ENCODE measurements around the gene COL2A1.
A peak's percentile ranks its signal among the peaks of the same experiment; 100 is the strongest.

The COL2A1 gene

GRCh38 chr12:48030173-48030650 is 25.9 kb upstream of the COL2A1 start:
- DNase-seq (ENCODE audit: low read depth): no peak

DNA sequence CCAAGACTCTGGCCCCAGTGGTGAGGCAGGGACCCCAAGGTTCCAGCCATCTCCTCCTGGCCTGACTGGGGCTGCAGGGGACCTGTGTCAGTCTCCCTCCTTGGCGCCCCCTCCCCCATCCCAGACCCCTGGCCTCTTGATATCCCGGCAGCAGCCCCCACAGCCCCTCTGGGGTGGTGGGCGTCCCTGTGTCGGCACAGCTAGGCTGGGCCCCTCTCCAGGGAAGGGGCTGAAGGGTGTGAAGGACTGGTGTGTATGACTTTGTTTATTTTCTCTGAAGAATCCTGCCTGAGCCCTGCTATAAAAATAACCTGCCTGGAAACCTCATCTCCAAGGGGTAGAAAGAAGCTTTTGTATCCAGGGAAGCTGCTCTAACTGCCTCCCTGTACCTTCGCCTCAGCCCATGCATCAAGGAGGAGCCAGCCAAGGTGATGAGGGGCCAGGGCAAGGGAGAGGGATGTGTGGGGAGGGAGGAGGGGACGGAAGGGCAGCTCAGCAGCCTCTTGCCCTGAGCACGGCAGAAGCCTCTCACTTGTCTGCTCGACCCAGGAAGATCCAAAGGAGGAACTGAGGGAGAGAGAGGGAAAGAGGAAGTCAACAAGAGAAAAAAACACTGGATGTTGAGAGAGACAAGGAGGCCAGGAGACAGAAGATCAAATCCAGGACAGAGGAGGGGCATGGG is 25.4 kb upstream of the COL2A1 start:
- no peak for DNase-seq (ENCODE audit: low read depth)

DNA sequence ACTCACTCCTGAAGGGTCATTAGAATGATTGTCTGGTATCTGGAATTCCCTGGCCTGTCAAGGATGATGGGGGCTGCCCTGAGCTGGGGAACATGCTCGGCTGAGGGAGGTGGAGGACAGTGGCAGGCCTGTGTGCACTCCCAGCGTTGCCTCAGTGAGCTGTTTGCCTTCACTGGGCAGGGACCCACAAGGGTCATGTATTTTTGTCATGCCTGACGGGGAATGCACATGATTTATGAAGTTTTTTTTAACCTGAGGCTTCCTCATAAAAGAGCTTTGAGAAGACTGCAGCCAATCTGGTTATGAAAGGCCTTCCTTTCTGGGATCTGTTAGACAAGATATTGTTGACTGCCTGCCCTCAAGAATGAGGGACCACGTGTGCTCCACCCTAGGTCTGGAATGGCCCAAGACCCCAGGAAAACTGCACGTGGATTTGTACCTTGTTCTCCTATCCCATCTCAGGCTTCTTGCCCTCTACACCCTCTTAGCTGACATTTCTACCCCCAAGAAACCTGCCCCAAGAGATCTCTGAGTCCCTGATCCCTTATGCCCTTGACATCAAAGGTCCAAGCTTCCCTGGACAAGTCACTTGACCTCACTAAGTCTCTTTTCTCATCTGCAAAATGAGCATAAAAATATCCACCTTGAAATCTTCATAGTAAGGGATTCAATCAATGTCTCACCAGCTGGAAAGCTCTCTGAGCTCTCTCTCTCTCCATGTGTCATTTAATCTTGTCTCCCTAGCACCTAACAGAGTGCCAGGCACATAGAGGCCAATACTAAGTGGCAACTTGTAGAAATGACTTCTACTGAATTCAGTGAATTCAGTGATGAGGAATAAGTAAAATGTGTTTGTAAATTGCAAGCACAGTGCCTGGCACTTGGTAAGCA is 24.5 kb upstream of the COL2A1 start:
- DNase-seq (ENCODE audit: low read depth): no peak

GRCh38 chr12:48027183-48028002 is 23.1 kb upstream of the COL2A1 start:
- no peak for DNase-seq (ENCODE audit: low read depth)

- no peak for DNase-seq (ENCODE audit: low read depth)
Observed at GRCh38 chr12:48026060-48026827, 22.0 kb upstream of the COL2A1 start.

- DNase-seq (ENCODE audit: low read depth): no peak
Observed at GRCh38 chr12:48025281-48025680, 21.0 kb upstream of the COL2A1 start.

DNA sequence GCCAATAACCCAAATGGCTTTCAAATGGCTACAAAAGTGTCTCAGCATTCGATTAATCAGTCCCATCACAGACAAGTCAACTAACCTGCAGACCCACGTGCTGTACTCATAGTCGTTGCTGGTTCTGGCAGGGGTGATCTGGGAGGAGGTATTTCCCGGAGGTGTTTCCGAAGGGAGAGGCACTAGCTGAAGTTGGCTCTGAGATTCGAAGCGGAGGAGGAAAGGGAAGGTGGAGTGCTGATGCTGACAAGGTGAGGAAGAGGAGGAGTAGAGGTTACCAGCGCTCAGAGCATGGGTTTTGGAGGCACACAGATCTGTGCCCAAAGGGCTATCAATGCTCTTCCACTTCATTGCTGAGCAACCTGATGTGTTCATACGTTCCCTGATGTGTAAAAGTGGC is 20.5 kb upstream of the COL2A1 start:
- no peak for DNase-seq (ENCODE audit: low read depth)

- DNase-seq (ENCODE audit: low read depth): no peak
Observed at GRCh38 chr12:48023386-48023785, 19.1 kb upstream of the COL2A1 start.

DNA sequence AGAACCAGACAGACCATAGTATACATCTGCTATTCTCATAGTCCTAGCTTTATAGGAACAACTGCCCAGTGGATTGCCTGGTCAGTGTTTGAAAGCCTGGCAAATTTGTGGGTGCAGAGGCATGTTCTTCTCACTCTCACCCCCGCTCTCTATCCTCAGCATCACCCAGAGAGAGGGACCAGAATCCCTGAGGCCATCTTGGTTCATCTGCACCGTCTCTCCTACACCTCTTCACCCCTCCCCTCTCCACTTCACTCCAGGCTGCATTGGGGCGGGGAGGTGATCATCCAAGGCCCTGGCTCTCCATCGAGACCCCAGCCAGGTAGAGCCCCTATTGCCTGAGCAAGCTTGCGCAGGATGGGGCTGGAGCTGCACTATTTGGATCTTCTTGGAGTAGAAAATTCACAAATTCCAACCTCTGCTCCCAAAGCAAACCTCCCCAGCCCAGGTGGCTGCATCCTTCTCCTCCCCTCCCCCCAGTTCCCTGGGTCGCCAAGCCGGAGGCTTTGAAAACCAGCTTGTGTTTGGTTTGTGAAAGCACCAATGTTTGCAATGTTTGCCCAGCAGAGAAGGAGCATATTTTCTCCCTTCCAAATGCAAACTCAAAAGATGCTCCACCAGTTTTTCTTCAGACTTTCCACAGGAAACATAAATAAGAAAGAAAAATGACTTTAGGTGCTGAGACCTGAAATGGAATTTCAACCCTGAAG is 18.6 kb upstream of the COL2A1 start:
- DNase-seq (ENCODE audit: low read depth): no peak

DNA sequence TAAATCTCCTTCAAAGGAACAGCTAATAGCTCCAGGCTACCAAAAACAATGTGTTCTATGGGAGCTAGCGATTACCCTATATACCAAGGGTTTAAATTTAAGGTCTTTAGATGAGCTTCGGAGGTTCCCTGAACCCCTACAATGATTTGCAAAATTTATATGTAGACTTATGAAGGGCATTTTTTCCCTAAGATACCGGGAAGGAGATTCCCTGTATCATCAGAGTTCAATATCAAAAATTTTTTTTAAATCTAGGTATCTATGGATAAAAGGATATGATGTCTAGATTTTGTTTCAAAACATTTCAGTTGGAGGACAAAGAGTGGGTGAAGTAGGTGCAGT is 17.9 kb upstream of the COL2A1 start:
- no peak for DNase-seq (ENCODE audit: low read depth)

DNA sequence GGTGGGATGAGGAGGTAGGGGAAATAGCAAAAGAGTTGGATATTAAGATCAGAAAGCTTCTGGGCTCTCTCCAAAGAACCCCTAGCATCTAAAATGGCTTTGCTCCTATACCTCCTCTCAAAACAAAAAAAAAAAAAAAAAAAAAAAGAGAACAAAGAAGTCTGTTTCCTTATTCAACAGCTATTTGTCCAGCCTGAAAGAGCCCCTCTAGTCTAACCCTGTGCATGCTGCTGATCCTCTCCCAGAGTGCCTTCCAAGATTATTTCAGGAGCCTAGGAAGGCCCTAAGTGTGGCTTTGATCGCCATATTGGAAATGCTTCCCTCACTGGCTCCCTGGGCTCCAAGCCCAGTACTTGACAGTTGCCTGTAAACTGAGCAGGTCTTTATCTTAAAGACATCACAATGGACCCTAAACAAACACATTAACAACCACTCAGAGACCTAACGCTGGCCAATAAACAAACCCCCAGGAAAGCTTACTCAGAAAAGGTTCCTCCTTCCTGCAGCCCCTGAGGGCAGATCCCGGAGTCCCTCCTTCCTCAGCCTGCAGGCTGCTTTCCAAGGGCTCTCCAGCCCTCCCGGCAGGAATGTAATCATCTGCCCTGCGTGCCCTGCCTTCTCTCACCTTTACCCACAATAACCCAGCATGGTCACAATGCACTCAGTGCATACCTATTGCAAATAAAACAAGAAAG is 17.4 kb upstream of the COL2A1 start:
- DNase-seq (ENCODE audit: low read depth): peak; percentile 62

GRCh38 chr12:48019639-48020265 is 15.5 kb upstream of the COL2A1 start:
- DNase-seq (ENCODE audit: low read depth): no peak

GRCh38 chr12:48018618-48018995 is 14.3 kb upstream of the COL2A1 start:
- no peak for DNase-seq (ENCODE audit: low read depth)

DNA sequence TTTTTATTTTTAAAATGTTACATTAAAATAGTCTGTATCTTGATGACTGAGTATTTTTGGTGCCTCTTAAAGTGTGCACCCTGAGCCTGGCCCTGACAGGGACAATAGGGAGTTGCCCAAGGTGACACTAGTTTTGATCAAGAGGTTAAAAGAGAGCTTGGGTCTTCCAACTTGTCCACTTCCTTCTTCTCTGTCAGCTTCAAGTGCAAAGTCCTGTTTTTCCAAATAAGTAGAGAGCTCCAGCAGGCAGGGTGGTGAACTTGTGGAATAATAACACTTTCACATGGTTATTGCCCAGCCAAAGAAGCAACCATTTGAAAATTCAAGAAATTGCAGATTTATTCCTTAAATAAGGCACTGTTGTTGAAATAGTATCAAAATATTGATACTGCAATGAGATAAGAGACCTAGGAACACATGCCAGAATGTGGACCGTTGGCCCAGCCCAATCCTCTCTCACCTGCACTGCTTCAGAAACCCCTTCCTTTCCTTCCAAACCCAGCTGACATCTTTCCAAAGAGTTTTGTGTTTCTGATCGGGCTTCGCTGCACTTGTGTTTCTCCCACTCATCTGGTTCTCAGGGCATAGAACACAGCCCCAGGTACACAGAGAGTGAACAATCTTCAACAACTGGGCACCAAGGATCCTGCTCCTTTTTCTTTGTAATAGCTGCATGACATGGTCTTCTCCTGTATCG is 13.8 kb upstream of the COL2A1 start:
- no peak for DNase-seq (ENCODE audit: low read depth)

DNA sequence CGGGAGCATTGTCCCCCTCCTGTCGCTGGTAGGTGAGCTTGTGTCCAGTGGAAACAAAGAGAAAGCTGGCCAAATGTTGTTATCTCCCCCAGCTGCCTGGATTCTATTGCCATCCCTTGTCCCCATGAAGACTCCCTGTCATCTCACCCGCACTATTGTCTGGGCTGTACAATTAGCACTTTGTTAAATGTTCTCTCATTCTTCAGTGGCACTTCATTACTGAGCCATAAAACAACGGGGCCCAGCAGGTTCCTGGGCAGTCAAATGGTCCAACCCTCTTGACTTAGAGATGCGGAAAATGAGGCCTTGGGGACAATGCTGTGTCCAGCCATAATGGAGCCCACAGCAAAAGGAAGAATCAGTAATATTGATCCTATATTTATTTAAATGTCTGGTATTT is 13.2 kb upstream of the COL2A1 start:
- DNase-seq (ENCODE audit: low read depth): no peak

DNA sequence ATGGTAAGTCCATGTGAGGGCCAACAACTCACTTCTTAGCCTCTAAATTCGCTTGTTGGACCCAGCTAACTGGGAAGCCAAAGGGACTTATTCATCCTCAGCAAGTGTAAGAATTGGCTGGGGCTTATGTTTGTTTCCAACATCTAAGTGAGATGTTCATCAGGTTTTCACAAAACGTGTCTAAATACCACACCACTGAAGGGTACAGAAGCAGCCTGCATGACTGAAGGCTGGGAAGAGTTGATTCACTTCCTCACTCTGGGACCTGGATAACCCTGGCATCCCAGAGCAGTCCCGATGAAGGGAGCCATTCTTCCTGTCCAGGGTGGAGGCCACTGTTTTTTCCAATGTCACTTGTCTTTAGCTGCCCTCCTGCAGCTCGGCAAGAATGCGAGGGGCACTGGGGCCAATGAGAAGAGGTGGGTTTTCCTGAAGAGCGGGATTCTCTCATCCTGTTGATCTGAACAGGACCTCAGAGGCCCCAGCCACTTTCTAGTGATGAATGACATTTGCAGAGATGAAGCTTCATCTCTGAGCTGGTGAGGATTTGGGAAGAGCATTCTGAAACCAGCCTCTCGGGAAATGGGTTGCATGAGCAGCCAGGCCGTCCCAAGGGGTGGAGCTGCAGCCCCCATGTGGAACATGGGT is 12.2 kb upstream of the COL2A1 start:
- DNase-seq (ENCODE audit: low read depth): no peak

DNA sequence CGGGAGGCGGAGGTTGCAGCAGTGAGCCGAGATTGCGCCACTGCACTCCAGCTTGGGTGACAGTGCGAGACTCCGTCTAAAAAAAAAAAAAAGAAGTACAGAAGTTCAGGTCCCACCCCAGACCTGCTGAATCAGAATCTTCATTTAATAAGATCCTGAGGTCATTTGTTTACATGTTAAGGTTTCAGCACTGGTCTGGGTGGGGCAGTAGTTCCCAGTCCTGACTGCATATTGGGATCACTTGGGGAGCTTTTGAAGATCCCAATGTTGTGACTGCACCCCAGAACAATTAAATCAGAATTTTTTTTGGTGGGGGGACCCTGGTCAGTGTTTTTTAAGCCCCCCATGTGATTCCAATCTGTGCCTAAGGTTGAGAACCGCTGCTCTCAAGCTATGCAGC is 11.7 kb upstream of the COL2A1 start:
- DNase-seq (ENCODE audit: low read depth): no peak

DNA sequence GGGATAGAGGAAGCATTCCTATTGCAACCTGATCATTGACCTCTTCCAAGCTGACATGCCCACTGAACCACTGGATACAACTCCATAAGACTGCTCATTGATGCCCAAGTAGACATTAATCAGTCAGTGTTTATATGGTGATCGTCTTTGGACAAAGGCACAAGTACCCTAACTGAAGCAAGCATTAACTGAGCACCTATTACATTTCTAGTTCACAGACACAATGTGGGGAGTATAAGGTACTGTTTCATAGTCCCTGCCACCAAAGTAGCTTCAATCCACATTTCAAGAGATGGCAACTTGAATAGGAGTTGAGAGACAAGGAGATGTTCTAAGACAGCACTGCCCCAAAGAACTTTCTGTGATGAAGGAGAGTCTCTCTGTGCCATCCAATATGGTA is 10.9 kb upstream of the COL2A1 start:
- DNase-seq (ENCODE audit: low read depth): no peak

DNA sequence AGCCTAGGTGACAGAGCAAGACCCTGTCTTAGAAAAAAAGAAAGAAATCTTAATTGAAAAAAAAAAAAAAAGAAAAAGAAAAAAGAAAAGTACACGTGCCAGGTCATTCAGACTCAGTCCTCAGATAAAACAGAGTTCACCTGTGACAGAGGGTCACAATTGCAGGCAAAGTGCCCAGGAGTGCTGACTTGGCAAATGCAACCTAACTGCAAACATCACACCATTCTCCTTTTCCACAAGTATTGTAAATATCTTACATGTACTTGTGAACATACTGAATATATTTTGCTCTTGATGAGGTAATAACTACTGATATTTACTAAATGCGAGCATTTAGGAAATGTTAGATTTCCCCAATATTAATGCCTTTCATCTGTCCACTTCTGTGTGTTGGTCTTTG is 9.0 kb upstream of the COL2A1 start:
- DNase-seq (ENCODE audit: low read depth): no peak
